Gastrocnemius medialis (tissue), 4 donors: ENCODE data around the gene SLC15A2.

ENCODE experiments used
- CTCF ChIP-seq, 5 experiments: fragments of 450-650 bp in 3 of 5; fragments of 200-600 bp in 2 of 5; sonication (generic) in 2 of 5; IDR thresholded peaks in 4 of 5; conservative IDR thresholded peaks in 1 of 5; 1 replicate in 4 of 5; 2 replicates in 1 of 5; pipeline ENCODE4 v1.5.1; 2016 to 2019; ENCODE audit warnings: antibody characterized with exemption in 5 of 5, mild to moderate bottlenecking in 3 of 5, moderate library complexity in 3 of 5
- POLR2A ChIP-seq, 2 donors: fragments of 450-650 bp; IDR thresholded peaks; one replicate each; pipeline ENCODE4 v1.6.1; 2017; ENCODE audit warnings: antibody characterized with exemption in 2 of 2, mild to moderate bottlenecking in 2 of 2, moderate library complexity in 2 of 2

- no peak for TF ChIP-seq CTCF (IDR thresholded peaks at IDR 0.05 in 4 of 5, conservative IDR thresholded peaks at IDR 0.05 in 1 of 5)
- TF ChIP-seq POLR2A (IDR thresholded peaks at IDR 0.05) = no peak
Observed at GRCh38 chr3:121896823-121897222, 2.6 kb downstream of the SLC15A2 start.
